ENCODE results near the gene TMEM50B.

DNA sequence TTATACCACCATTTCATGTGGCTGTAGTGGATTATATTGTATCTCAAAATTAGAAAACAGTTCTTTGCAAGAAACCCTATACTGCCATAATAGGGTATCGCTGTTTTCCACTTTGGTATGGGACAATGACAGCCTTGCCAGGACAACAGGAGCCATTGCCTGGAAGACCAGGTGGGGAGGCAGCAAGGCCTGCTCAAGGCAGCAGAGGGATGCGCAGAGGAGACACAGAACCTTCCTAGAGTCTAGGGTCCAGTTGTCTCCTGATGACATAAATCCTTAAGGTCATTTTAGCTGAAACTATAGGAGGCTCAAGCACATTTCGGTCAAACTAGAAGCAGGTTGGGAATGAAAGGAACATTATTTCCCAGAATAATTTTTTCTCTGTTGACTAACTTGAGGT is 48.9 kb downstream of the TMEM50B start:
- TF ChIP-seq, protein P1, sequence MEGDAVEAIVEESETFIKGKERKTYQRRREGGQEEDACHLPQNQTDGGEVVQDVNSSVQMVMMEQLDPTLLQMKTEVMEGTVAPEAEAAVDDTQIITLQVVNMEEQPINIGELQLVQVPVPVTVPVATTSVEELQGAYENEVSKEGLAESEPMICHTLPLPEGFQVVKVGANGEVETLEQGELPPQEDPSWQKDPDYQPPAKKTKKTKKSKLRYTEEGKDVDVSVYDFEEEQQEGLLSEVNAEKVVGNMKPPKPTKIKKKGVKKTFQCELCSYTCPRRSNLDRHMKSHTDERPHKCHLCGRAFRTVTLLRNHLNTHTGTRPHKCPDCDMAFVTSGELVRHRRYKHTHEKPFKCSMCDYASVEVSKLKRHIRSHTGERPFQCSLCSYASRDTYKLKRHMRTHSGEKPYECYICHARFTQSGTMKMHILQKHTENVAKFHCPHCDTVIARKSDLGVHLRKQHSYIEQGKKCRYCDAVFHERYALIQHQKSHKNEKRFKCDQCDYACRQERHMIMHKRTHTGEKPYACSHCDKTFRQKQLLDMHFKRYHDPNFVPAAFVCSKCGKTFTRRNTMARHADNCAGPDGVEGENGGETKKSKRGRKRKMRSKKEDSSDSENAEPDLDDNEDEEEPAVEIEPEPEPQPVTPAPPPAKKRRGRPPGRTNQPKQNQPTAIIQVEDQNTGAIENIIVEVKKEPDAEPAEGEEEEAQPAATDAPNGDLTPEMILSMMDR (conservative IDR thresholded peaks at IDR 0.05; ENCODE audit: low read length): no peak
- TF ChIP-seq EZH2phosphoT487 (IDR thresholded peaks at IDR 0.05; ENCODE audit: borderline replicate concordance): no peak

Data from Loucy (cell line).